ENCODE measurements around the gene FAM13C.
"Not testable (repeated sequence)": the region's sequence is repeated elsewhere in the genome, so short reads cannot be mapped to it uniquely, and the experiment has no call there.

FAM13C gene

GRCh38 chr10:59362144-59362958 is at the start of gene FAM13C:
Gene FAM13C (minus strand): TSS chr10:59362549. CDS start chr10:59362460, 89 bp downstream.
- peak; percentile 92 for DNase-seq (ENCODE audit: low spot score)

DNA sequence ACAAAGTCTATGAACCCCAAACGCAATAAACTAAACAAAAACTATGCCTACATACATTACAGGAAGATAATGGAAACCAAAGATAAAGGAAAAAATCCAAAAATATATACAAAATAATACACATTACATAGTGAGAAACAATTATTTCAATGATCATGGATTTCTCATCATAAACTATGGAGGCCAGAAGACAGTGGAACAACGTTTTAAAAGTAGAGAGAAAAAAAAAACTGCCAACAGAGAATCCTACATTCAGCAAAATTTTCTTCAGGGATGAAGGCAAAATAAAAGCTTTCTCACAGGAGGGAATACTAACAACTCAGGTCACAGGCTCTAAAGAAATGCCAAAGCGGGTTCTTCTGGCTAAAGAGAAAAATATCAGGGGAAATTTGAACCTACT is 42.9 kb upstream of the FAM13C start:
- DNase-seq (ENCODE audit: low spot score): no peak

- no peak for DNase-seq (ENCODE audit: low spot score)
Measured at GRCh38 chr10:59400214-59400613, 37.9 kb upstream of the FAM13C start.

DNA sequence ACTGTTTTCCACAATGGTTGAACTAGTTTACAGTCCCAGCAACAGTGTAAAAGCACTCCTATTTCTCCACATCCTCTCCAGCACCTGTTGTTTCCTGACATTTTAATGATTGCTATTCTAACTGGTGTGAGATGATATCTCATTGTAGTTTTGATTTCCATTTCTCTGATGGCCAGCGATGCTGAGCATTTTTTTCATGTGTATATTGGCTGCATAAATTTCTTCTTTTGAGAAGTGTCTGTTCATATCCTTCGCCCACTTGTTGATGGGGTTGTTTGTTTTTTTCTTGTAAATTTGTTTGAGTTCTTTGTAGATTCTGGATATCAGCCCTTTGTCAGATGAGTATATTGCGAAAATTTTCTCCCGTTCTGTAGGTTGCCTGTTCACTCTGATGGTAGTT is 37.0 kb upstream of the FAM13C start:
- DNase-seq (ENCODE audit: low spot score): not testable (repeated sequence)

GRCh38 chr10:59397961-59398360 is 35.6 kb upstream of the FAM13C start:
- DNase-seq (ENCODE audit: low spot score): no peak

DNA sequence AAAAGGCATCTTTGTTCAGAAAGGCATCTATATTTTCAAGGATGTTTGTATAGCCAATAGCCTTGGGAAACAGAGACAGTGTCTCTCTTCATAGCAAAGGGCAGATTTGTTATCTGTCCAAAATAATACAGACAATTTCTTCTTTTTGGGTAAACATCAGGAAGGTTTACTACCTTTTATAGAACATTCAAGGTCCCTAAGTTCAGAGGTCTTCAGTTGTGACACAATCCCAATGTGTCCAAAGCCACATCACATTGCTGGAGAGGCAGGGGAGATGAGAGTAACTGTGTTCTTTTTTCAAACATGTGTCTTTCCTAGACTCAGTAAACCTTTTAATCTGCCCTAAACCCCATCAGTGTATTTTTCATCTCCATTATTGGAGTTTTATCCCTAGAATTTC is 33.6 kb upstream of the FAM13C start:
- no peak for DNase-seq (ENCODE audit: low spot score)

- no peak for DNase-seq (ENCODE audit: low spot score)
Measured at GRCh38 chr10:59393349-59393748, 31.0 kb upstream of the FAM13C start.

DNA sequence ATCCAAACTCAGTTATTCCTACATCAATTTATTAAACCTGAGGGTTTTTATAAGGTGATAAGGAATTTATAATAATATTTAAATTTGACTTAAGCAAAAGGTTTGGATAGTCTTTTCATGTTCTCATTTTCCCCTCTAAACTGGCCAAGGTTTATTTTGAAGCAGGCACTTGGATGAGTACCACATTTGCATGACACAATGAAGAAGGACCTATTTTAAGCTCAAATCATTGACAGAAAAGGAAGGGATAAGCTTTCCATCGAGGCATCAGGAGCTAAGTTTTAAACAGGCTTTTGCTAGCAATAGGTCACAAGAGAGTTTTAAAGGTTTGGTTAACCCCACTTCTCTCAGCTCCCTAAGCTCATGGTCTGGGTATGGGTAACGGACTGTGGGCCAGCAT is 28.7 kb upstream of the FAM13C start:
- no peak for DNase-seq (ENCODE audit: low spot score)

- no peak for DNase-seq (ENCODE audit: low spot score)
Measured at GRCh38 chr10:59388671-59388976, 26.3 kb upstream of the FAM13C start.

GRCh38 chr10:59387951-59388670 is 25.8 kb upstream of the FAM13C start:
- no peak for DNase-seq (ENCODE audit: low spot score)

- DNase-seq (ENCODE audit: low spot score): no peak
Measured at GRCh38 chr10:59384761-59385160, 22.4 kb upstream of the FAM13C start.

GRCh38 chr10:59383908-59384307 is 21.6 kb upstream of the FAM13C start:
- no peak for DNase-seq (ENCODE audit: low spot score)

DNA sequence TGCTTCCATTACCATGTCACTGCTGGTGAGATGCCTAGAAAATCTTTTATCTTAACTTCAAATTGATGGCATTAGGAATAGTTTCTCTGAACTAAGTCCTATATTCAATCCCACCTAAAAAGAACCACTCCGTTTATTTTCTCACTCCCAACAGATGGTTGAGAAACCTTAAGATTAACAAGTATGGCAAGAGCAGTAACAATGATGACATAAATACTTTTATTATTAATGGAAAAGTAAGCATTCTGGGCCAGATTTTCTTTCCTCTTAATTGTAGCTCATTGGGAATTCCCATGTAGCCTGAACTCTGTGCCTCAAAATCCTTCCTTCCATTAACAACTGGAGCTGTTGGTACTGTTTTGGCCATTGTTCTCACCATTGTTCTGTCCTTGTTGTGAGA is 21.1 kb upstream of the FAM13C start:
- no peak for DNase-seq (ENCODE audit: low spot score)

GRCh38 chr10:59382831-59383295 is 20.5 kb upstream of the FAM13C start:
- no peak for DNase-seq (ENCODE audit: low spot score)

- no peak for DNase-seq (ENCODE audit: low spot score)
Measured at GRCh38 chr10:59381687-59382086, 19.3 kb upstream of the FAM13C start.

- DNase-seq (ENCODE audit: low spot score): no peak
Measured at GRCh38 chr10:59376846-59377245, 14.5 kb upstream of the FAM13C start.

DNA sequence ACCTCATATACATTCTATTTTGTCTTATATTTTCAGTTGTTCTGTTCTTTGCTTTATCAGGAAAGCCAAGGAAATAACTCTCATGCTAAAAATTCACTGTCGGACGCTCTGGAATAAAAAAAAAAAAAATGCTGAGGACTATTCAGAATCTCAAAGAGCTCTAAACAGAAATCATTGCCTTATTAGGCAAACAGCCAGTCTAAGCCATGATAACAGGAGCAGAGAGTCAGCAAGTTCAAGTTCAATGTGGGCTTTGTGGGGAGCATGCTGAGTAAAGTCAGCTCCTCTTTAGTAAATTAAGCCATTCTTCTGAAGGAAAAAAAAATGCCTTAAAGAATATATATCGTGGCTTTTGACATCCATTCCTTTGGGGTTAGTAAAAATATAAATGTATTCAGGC is 13.6 kb upstream of the FAM13C start:
- DNase-seq (ENCODE audit: low spot score): no peak

GRCh38 chr10:59374916-59375315 is 12.6 kb upstream of the FAM13C start:
- no peak for DNase-seq (ENCODE audit: low spot score)

DNA sequence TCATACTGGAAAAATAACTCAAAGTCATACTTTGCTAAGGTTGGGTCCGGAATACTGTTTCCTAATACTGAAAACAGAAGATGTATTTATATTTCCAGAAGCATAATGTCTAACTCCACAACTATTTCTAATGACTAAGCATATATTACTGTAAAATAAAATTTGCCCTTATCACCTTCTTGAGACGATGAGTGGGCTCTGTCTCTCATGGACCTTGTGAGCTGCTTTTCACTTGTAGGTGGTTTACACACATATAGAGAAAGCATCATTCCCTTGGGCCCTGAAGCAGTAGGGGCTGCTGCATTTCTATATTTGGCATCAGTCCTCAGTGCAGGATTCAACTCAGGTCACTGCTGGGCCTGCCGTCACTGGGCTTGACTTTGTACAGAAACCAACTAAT is 10.7 kb upstream of the FAM13C start:
- no peak for DNase-seq (ENCODE audit: low spot score)

GRCh38 chr10:59372543-59372942 is 10.2 kb upstream of the FAM13C start:
- DNase-seq (ENCODE audit: low spot score): no peak

DNA sequence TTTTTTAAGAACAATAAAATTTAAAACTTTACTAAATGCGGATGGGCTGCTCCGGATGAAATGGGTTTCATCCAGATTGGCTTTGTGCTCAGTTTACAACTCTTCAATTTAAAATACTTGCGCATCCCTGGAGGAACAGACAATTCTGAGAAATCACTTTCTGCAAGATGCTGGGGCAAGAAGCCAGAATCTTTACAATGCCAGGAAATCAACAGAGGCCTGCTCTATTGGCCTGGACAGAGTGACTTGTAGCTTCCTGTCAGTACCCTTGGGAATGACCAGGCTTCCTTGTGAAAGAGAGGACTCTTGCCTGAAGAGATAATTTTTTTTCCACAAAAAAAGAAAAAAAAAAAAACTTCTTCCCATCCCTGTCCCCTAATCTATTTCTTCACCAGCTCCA is 3.9 kb upstream of the FAM13C start:
- no peak for DNase-seq (ENCODE audit: low spot score)

DNA sequence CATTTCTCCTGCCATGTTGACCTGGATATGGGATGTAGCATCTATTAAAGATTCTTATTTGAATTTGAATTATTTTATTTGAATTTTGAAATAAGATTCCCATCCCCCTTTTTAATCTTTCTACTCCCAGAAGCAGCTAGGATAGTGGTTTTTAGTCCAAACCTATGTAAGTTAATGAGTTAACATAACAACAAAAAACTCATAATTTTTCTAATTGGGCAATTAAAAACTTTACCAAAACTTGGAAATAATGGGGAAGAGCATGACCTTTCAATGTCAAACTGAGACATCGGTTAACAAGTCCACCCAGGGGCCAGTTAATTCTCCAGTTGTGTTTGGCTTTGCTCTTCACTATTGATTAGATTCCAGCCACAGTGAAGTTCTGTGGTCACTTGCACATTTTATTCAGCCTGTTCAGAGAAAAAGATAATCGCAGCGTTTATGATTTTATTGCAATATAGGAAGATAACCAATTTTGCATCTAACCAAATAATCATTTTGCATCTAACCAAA is 1.2 kb upstream of the FAM13C start:
- no peak for DNase-seq (ENCODE audit: low spot score)

- DNase-seq (ENCODE audit: low spot score): peak; percentile 67
Measured at GRCh38 chr10:59362959-59363381, 621 bp upstream of the FAM13C start.
